COLO829 (cell line): ENCODE data around the gene SLC30A9.

Experiments
- DNase-seq: peaks from one replicate; pipeline ENCODE4 v3.0.0; 2012; ENCODE audit warnings: low spot score

Gene SLC30A9

DNA sequence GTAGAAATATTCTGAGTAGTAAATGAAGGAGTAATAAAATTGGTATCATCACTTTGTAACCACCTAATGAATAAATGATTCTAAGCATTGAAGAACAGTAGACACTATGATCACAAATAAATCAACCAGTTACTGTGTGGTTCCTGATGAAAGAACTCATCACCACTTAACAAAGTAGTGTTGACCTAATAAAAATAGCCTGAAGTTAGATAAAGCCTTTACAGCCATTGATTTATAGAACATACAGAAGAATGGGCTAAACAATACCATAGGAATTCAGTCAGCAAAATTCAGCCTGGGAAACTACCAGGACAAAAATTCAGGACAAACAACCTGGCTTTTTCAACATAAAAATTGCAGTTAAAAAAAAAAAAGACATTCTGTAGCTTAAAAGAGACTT, 9.0 kb downstream of the SLC30A9 start:
- no peak for DNase-seq

DNA sequence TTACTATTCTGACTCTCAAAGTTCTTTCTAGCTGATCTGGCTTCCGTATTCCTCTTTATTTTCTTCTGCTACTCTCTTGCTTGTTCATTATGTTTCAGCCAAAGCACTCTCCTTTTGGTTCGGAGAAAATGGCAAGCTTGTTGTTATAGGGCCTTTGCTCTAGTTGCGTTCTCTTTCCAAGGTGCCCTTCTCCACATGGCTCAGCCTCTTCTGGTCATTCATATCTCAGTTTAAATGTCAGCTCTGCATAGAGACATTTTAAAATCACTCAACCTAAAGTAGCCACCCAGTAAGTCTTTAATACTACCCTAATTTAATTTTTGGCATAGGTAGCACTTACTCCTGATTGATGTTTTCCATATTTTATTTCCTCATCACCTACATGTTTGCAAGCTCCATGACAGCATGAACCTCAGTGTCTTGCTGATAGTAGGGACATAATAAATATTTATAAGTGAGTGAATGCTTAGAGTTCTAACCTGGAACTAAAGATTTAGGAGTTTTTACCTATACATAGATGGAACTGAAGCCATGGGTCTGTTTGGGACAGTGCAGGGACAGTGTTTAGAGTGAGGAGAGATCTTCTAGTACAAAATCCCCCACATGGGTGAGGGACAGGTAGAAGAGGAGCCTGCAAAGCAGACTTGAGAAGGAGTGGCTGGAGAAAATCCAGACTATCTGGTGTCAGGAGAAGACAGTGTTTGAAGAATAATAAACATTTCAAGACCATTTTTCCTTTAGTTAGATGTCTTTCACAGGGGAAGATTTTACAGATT, 17.9 kb downstream of the SLC30A9 start:
- no peak for DNase-seq

DNA sequence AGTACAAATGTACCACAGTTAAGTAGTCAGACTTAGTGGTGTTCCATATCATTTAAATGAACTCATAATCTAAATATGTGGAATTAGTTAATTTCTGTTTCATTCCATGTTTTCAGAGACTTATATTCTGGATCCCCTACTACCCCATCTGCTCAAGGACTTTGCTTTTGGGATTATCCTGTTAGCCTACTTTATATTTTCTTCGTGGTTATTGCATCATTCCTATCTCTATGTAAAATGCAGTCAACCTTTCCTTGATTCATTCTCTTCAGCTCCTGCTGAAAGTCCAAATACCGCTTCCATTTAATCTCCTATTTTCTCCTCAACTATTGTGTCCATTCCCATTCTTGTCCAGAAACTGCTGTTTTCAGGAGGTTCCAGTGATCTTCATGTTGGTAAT, 25.1 kb downstream of the SLC30A9 start:
- no peak for DNase-seq

DNA sequence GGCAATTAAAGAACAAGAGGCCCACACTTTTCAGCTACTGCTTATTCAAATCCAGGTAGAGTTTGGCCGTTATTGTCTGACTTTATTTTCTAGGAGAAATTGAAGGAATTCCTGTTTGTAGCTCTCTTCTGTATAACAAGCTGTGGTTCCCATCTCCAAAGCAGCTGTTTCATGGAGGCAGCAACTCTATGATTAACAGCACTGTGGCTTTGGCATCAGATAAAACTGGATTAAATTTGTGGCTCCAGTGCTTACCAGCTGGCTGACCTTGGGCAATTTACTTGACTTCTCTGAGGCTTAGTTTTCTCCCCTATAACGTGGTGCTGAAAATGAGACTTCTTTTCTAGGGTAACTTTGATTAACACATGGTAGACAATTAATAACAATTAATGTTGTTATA, 28.1 kb downstream of the SLC30A9 start:
- DNase-seq: no peak

GRCh38 chr4:42048394-42048793, 58.1 kb downstream of the SLC30A9 start:
- no peak for DNase-seq

GRCh38 chr4:42050516-42051249, 60.4 kb downstream of the SLC30A9 start:
- DNase-seq: no peak

DNA sequence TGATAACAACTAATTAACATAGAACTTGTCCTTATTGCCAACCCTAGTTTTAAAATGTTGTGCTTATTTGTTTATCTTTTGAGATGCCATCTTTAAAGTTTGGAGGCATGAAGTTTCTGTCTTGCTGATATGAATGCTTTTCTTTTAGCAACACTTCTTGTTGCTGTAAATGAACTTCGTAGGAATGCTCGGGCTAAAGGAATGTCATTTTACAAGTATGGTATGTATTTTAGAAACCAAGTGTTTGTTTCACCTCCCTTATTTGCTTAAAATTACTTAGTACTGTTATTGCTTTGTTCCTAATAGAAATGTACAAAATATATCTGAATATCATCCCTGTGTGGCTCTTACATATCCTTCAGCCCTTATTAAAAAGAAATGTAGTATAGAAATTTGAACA, 76.1 kb downstream of the SLC30A9 start:
- DNase-seq: no peak

DNA sequence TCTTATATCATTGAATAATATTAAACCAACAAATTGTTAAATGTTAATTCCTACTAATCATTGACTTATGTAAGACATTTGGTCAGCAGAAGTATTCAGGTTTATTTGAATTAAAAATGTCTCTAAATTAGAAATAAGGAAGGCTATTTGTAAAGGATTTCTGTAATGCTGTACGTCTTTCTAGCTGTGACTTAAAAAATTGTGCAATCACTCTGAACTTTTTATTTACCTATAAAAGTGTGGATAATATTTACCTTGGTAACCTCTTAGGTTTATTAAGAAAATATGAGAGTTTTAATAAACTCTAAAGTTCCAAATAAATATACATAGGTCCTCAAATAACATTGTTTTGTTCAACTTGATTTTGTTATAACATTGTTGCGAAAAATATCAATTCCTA, 76.9 kb downstream of the SLC30A9 start:
- DNase-seq: no peak

GRCh38 chr4:42070463-42070862, 80.1 kb downstream of the SLC30A9 start:
- no peak for DNase-seq

GRCh38 chr4:42074294-42074693, 84.0 kb downstream of the SLC30A9 start:
- DNase-seq: no peak

DNA sequence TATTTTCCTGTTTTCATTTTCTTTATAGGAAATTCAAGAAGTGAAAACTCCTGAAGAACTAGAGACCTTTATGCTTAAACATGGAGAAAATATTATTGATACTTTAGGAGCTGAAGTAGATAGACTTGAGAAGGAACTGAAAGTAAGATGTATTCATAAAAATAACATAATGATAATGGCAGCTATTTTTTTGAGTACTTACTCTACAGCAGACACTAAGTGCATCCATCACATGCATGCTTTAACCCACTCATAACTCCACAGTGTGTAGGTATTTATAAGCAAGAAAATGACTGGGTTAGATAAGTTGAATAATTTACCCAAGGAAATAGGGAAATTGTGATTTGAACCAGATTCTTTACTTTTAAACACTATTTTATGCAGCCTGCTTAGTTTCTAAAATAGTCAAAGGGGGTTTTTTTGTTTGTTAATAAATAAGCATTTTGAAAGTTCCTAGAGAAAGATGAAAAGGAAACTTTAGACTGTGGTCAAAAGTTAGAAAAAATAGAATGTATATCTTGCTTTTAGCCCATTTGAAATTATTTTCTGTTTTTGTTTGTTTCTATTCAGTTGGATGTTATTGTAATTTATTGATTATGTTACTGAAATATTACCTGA, 88.0 kb downstream of the SLC30A9 start:
- no peak for DNase-seq

GRCh38 chr4:42080306-42080705, 90.0 kb downstream of the SLC30A9 start:
- DNase-seq: no peak

DNA sequence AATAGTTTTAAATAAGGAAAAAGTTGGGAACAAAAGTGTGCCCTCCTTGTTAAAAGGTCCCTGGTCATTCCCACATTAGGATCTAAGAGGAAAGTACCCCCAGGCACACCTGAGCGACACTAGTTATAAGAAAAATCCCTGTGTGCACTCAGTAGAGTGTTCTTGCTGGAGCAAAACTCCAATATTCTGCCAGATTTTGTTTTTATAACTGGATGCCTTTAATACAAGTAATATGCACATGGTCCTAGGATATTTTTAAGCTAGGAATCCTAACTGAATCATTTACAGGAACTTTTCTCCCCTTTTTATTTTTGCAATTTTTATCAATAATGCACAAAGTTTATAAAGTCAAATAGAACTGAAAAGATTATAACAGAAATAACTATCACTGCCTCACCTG, 93.5 kb downstream of the SLC30A9 start:
- no peak for DNase-seq

DNA sequence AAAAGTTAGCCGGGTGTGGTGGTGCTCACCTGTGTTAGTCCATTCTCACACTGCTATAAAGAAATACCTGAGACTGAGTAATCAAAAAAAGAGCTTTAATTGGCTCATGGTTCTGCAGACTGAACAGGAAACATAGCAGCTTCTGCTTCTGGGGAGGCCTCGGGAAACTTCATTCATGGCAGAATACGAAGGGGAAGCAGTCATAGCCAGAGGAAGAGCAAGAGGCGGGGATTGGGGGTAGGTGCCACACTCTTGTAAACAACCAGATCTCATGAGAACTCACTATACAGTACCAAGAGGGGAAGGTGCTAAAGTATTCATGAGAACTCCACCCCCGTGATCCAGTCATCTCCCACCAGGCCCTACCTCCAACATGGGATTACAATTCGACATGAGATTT, 98.1 kb downstream of the SLC30A9 start:
- DNase-seq: no peak

DNA sequence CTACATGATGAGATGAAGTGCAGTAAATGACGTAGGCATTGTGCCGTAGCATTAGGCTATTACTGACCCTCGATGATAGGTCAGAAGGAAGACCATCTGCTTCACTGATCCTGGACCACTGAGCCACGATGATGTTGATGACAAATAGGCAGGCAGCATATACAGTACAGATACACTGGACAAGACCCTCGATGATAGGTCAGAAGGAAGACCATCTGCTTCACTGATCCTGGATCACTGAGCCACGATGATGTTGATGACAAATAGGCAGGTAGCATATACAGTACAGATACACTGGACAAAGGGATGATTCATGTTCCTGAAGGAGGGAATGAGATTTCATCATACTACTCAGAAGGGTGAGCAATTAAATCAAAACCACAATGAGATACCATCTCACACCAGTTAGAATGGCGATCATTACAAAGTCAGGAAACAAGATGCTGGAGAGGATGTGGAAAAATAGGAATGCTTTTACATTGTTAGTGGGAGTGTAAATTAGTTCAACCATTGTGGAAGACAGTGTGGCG, 111.2 kb downstream of the SLC30A9 start:
- DNase-seq: no peak

DNA sequence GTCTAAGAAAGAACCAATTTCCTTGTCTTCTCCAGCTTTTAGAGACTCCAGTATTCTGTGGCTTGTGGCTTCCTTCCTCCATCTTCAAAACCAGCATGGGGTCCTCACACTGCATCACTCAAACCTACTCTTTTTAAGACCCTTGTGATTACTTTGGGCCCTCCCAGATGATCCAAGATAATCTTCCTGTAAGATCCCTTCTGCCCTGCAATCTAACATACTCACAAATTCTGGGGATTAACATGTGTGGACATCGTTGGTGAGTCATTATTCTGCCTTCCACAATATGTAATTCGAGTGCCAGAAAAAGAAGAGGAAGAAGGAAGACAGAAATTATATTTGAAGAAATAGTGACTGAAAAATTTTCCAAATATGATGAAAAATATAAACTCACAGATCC, 114.2 kb downstream of the SLC30A9 start:
- DNase-seq: no peak

DNA sequence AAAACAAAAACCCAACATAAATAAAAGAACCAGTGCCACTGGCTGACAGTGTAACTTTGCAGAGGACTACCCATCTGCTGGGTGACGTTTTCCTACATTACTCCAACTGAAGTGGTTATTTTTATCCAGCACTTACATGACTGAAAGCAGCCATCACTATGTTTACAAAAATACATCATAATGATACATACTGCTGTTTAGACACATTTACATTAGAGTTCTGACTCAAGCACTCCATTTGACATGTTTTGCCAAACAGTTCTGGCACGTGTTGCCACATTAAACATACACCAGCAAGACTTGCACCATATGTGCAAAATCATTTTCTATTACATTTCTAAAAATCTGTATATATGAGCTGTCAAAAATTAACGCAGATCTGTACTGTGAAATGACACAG, 122.5 kb downstream of the SLC30A9 start:
- no peak for DNase-seq

DNA sequence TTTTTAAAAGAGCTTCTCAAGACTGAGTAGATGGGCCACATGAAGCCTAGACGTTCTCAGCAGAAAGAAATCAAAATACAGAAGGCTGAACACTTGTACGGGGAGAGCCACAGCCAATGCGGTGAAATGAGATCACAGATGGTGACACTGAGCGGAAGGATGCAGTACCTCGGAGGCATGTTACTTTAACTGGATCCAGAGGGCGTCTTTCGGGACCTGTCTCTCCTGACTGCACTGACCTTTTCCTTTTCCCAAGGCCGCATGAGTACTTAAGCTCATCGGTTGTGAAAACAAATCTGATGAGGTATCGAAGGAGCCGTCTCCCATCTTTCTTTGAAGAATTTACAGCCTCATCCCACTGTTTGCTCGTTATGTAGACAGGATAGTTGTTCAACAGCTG, 129.6 kb downstream of the SLC30A9 start:
- no peak for DNase-seq

- DNase-seq: no peak
Measured at GRCh38 chr4:42122237-42122636, 131.9 kb downstream of the SLC30A9 start.

GRCh38 chr4:42123071-42123644, 132.8 kb downstream of the SLC30A9 start:
- no peak for DNase-seq

GRCh38 chr4:42132099-42132498, 141.8 kb downstream of the SLC30A9 start:
- no peak for DNase-seq

- no peak for DNase-seq
Measured at GRCh38 chr4:42133006-42133405, 142.7 kb downstream of the SLC30A9 start.

DNA sequence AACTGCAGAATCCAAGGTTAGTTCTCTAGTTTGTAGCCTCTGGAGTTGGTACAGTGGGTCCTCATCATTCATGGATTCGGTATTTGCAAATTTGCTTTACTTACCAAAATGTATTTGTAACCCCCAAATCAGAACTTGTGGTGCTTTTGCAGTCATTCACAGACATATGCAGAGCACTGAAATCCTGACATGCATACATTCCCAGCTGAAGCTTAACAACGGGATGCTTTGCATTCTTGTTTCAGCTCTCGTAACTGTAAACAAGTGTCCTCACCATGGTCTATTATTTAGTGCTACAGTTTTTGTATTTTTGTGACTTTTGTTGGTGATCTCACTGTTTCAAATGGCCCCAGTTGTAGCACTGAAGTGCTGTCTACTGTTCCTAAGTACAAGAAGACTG, 146.0 kb downstream of the SLC30A9 start:
- DNase-seq: no peak
